ENCODE data around the gene TMEM62. TPM values are rescaled to one million over a fixed set of nuclear protein-coding genes. Genes with fewer than 3 reads are reported as not detected.
"Not testable (repeated sequence)": the region's sequence is repeated elsewhere in the genome, so short reads cannot be mapped to it uniquely, and the experiment has no call there.

Gene TMEM62
- total and polyA plus RNA-seq, 2 experiments from 2014 or later = 17.3 to 34.0 TPM

DNA sequence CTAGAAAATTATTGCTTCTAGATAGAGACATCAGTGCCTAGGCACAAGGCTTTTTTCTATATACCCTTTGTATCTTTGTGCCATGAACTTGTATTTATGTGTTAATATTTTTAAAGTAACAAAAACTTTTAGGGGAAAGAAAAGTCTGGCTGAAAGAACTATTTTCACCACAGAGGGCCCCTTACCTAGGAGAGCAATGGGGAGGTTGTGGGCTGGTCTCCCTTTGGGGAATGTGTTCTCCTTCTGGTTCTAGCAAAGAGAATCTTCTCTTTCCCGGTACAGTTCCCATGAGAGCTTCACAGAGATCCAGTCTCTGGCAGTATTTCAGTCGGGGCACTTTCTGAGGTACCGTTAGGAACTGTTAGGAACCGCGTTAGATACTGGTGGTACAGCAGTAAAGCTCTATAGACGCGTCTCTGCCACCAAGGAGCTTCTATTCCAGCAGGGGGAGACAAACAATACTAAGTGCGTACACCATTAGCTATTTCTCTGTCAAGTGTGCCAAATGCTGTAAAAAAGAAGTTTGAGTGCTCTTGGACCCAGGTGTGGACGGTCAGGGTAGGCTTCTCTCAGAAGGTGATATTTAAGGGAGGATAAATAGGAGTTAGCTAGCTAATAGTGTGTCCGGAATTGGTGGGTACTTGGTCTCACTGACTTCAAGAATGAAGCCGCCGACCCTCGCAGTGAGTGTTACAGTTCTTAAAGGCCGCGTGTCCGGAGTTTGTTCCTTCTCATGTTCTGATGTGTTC is 92.0 kb downstream of the TMEM62 start:
- Histone ChIP-seq H3K4me1 (ENCODE audit: insufficient read depth) (no peaks in the 10 kb centered on the region), H3K79me2 (no peaks in the 10 kb centered on the region), H2AFZ (no peak overlapping the region), H3K27ac (no peak overlapping the region), H4K20me1 (ENCODE audit: insufficient read depth, poor library complexity, severe bottlenecking) (no peaks in the 10 kb centered on the region), H3K4me3 (no peak overlapping the region), H3K36me3 (replicated peaks; ENCODE audit: insufficient read depth, low read depth) (no peaks in the 10 kb centered on the region), H3K27me3 (no peaks in the 10 kb centered on the region), H3K9me2 (replicated peaks; ENCODE audit: insufficient read depth) (no peaks in the 10 kb centered on the region), H3K4me2 (no peak overlapping the region), H3K9me3 (ENCODE audit: low read depth) (no peaks in the 10 kb centered on the region)
- 56% methylated on average over 16 of the region's 16 CpGs for WGBS (ENCODE audit: low lambda C conversion rate, missing lambda C conversion rate)
- peak; percentile 83 for DNase-seq (ENCODE audit: low spot score)
- TF ChIP-seq EZH2 (IDR thresholded peaks at IDR 0.05; ENCODE audit: borderline replicate concordance) (no peak), CTCF (IDR thresholded peaks at IDR 0.05; ENCODE audit: poor library complexity) (peak; percentile 64)

- not testable (repeated sequence) for H3K27me3 ChIP-seq; DNase-seq (ENCODE audit: low spot score); H3K4me2 ChIP-seq; H3K36me3 ChIP-seq (replicated peaks; ENCODE audit: insufficient read depth, low read depth); H4K20me1 ChIP-seq (ENCODE audit: insufficient read depth, poor library complexity, severe bottlenecking); H3K4me1 ChIP-seq (ENCODE audit: insufficient read depth); H3K4me3 ChIP-seq; H2AFZ ChIP-seq; H3K9me3 ChIP-seq (ENCODE audit: low read depth); H3K27ac ChIP-seq; H3K79me2 ChIP-seq; H3K9me2 ChIP-seq (replicated peaks; ENCODE audit: insufficient read depth)
- 97% methylated on average over 12 of the region's 12 CpGs for WGBS (ENCODE audit: low lambda C conversion rate, missing lambda C conversion rate)
Measured at GRCh38 chr15:43225950-43226255, 92.5 kb downstream of the TMEM62 start.

- DNase-seq (ENCODE audit: low spot score) = no peak
- no peaks in the 10 kb centered on the region for H4K20me1 ChIP-seq (ENCODE audit: insufficient read depth, poor library complexity, severe bottlenecking)
- 98% methylated on average over 50 of the region's 57 CpGs for WGBS (ENCODE audit: low lambda C conversion rate, missing lambda C conversion rate)
Measured at GRCh38 chr15:43226436-43227305, 93.3 kb downstream of the TMEM62 start.

More at GRCh38 chr15:43226436-43227305, 93.3 kb downstream of the TMEM62 start:
- H3K9me2 ChIP-seq (replicated peaks; ENCODE audit: insufficient read depth) = no peaks in the 10 kb centered on the region
- H3K27ac ChIP-seq = no peak overlapping the region
- H3K36me3 ChIP-seq (replicated peaks; ENCODE audit: insufficient read depth, low read depth) = no peaks in the 10 kb centered on the region
- H3K4me2 ChIP-seq = no peak overlapping the region
- H3K27me3 ChIP-seq = no peaks in the 10 kb centered on the region
- H3K4me1 ChIP-seq (ENCODE audit: insufficient read depth) = no peaks in the 10 kb centered on the region
- H3K4me3 ChIP-seq = no peak overlapping the region
- H2AFZ ChIP-seq = no peak overlapping the region
- TF ChIP-seq EZH2 (IDR thresholded peaks at IDR 0.05; ENCODE audit: borderline replicate concordance) (no peak), EZH2phosphoT487 (IDR thresholded peaks at IDR 0.05; ENCODE audit: low read depth, severe bottlenecking, unreplicated experiment) (no peak), CTCF (IDR thresholded peaks at IDR 0.05; ENCODE audit: poor library complexity) (no peak)
- no peaks in the 10 kb centered on the region for H3K9me3 ChIP-seq (ENCODE audit: low read depth)
- no peaks in the 10 kb centered on the region for H3K79me2 ChIP-seq

Data from hepatocyte (in vitro differentiated cells).